ENCODE measurements around the gene EML6. TPM values are rescaled to one million over a fixed set of nuclear protein-coding genes. Genes with fewer than 3 reads are reported as not detected.

The EML6 gene
- total RNA-seq, 1 donor from 2014 or later, result 8.1 TPM

DNA sequence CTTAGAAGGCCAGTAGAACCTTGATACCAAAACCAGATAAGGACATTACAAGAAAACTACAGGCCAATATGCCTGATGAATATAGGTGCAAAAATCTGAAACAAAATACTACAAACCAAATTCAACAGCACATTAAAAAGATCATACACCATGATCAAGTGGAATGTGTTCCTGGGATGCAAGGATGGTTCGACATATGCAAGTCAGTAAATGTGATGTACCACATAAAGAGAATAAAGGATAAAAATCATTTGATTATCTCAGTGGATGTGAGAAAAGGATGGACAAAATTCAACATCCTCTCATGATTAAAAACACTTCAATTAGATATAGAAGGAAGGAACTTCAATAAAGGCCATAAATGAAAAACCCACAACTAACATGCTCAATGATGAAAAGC is 197.2 kb downstream of the EML6 start:
- Mint-ChIP-seq H3K4me1 (ENCODE audit: unreplicated experiment) (no peaks in the 10 kb centered on the region), H3K27ac (no peak overlapping the region), H3K27me3 (peaks cover 4% of the 10 kb centered on the region), H3K36me3 (no peaks in the 10 kb centered on the region), H3K9me3 (peaks cover 8% of the 10 kb centered on the region), H3K4me3 (no peak overlapping the region)
- TF ChIP-seq, protein P1, sequence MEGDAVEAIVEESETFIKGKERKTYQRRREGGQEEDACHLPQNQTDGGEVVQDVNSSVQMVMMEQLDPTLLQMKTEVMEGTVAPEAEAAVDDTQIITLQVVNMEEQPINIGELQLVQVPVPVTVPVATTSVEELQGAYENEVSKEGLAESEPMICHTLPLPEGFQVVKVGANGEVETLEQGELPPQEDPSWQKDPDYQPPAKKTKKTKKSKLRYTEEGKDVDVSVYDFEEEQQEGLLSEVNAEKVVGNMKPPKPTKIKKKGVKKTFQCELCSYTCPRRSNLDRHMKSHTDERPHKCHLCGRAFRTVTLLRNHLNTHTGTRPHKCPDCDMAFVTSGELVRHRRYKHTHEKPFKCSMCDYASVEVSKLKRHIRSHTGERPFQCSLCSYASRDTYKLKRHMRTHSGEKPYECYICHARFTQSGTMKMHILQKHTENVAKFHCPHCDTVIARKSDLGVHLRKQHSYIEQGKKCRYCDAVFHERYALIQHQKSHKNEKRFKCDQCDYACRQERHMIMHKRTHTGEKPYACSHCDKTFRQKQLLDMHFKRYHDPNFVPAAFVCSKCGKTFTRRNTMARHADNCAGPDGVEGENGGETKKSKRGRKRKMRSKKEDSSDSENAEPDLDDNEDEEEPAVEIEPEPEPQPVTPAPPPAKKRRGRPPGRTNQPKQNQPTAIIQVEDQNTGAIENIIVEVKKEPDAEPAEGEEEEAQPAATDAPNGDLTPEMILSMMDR (conservative IDR thresholded peaks at IDR 0.05), result no peak
- DNase-seq (ENCODE audit: extremely low spot score, unreplicated experiment), result no peak

DNA sequence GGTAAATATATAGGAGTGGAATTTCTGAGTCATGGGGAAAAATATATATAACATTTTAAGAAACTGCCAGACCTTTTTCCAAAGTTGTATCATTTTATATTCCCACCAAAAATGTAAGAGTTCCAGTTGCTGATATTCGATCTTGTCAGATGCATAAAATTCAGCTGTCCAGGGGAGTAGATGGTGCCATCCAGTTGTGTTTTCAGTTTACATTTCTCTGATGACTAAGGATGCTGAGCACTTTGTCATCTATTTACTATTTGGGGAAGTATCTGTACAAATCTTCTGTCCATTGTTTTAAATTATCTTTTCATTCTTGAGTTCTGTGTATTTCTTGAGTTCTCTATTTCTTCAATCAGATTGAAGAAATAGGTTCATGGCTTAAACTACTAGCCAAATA is 200.7 kb downstream of the EML6 start:
- H3K9me3 Mint-ChIP-seq, result peaks cover 8% of the 10 kb centered on the region
- H3K27me3 Mint-ChIP-seq, result no peaks in the 10 kb centered on the region
- no peaks in the 10 kb centered on the region for H3K4me1 Mint-ChIP-seq (ENCODE audit: unreplicated experiment)
- TF ChIP-seq, protein P1 (conservative IDR thresholded peaks at IDR 0.05), result no peak
- H3K27ac Mint-ChIP-seq, result no peak overlapping the region
- no peak for DNase-seq (ENCODE audit: extremely low spot score, unreplicated experiment)
- no peaks in the 10 kb centered on the region for H3K36me3 Mint-ChIP-seq
- H3K4me3 Mint-ChIP-seq, result no peak overlapping the region

DNA sequence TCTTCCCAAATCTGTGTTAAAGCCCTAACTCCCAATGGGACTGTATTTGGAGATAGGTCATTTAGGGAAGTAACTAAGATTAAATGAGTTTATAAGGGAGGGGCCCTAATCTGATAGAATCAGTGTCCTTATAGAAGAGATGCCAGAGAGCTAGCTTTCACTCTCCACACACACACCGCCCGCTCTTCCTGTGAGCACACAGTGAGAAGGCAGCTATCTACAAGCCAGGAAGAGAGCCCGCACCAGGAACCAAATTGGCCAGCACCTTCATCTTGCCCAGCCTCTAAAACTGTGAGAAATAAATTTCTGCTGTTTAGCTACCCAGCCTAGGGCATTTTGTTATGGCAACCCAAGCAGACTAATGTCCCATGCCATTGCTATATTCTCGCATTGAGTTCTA is 201.6 kb downstream of the EML6 start:
- Mint-ChIP-seq H3K27me3 (no peaks in the 10 kb centered on the region), H3K27ac (no peak overlapping the region), H3K4me1 (ENCODE audit: unreplicated experiment) (no peaks in the 10 kb centered on the region), H3K36me3 (no peaks in the 10 kb centered on the region), H3K9me3 (peaks cover 8% of the 10 kb centered on the region), H3K4me3 (no peak overlapping the region)
- no peak for DNase-seq (ENCODE audit: extremely low spot score, unreplicated experiment)
- TF ChIP-seq, protein P1 (conservative IDR thresholded peaks at IDR 0.05), result no peak

DNA sequence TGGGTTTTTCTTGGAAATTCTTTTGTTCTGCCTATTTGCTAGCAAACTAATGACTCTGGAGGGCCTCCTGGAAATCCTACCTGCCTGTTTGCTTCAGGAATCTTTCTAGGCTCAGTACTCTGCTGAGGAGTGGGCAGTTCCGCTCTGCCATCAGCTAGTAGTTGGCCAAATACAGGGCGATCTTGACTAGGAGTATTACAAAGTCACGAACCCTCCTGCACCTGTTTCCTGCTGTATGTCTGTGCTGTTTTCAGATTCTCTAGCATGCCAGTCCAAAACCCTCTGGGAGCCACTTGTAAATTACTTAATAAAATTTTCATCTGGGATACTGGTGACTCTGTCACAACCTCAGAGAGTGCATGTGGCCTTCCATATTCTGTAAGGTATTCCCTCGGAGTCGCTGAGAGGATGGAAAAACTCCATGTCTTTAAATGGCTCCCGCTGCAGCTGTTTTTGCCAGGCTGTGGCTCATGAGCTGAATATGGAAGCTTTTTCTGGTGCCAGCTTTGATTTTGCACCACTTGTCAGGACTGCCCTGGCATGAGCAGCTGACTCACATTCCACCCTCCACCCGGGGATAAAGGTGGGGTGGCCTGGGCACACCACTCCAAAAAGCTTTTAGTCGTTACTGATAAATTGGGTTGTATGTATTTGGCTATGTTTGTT is 203.8 kb downstream of the EML6 start:
- Mint-ChIP-seq H3K4me1 (ENCODE audit: unreplicated experiment) (no peaks in the 10 kb centered on the region), H3K27me3 (no peaks in the 10 kb centered on the region), H3K9me3 (no peaks in the 10 kb centered on the region), H3K27ac (no peak overlapping the region), H3K4me3 (no peak overlapping the region), H3K36me3 (no peaks in the 10 kb centered on the region)
- TF ChIP-seq, protein P1 (conservative IDR thresholded peaks at IDR 0.05), result no peak
- DNase-seq (ENCODE audit: extremely low spot score, unreplicated experiment), result no peak

DNA sequence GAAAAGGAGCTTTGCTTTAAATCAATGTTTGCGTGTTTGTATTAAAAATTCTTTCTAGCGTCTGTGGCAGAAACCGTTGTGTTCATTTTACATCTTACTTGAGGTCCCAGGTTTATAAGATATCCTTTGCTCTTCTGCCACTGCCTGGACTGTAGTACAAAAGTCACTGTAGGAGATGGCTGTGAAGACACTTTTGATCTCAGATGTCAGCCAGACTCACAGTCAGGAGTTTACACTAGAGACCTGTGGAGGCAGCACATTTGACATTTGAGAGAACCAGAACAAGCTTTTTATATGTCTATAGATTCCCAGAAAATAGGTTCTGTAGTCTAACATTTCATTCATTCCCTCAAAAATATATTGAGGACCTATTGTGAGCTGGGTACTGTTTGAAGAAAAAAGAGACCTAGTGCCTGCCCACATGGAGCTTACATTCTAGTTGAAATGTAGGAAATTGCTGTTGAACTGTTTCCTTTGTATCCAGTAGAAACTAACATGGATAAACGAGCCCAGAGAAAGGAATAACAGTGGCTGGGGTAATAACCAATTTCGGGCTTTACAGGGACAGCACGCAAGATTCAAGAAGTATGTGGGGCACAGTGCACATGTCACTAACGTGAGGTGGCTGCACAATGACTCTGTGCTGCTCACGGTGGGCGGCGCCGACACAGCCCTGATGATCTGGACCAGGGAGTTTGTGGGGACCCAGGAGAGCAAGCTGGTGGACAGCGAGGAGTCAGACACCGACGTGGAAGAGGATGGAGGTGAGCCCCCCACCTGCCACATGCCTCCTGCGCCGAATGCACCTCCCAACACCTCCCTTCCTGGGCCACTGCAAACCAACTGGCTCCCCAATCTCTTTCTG is 204.5 kb downstream of the EML6 start:
- no peaks in the 10 kb centered on the region for H3K36me3 Mint-ChIP-seq
- no peaks in the 10 kb centered on the region for H3K9me3 Mint-ChIP-seq
- TF ChIP-seq, protein P1 (conservative IDR thresholded peaks at IDR 0.05), result no peak
- no peaks in the 10 kb centered on the region for H3K27me3 Mint-ChIP-seq
- no peaks in the 10 kb centered on the region for H3K4me1 Mint-ChIP-seq (ENCODE audit: unreplicated experiment)
- DNase-seq (ENCODE audit: extremely low spot score, unreplicated experiment), result no peak
- no peak overlapping the region for H3K4me3 Mint-ChIP-seq
- no peak overlapping the region for H3K27ac Mint-ChIP-seq
